ENCODE results near the gene RNF125. TPM values are rescaled to one million over a fixed set of nuclear protein-coding genes. Genes with fewer than 3 reads are reported as not detected.

Gene RNF125
- total RNA-seq, 1 donor from 2014 or later, result 5.6 TPM

- intact Hi-C loops (cut with DNase I), result no loop called here
- DNase-seq (ENCODE audit: missing footprints), result no peak
These were observed 103.4 kb downstream of the RNF125 start for GRCh38 chr18:32122039-32122438.

More at GRCh38 chr18:32122039-32122438, 103.4 kb downstream of the RNF125 start:
- ATAC-seq, result no peak

Other genes with a start within 250 kb of the RNF125 start
- gene TRAPPC8, start 75.7 kb upstream of the RNF125 start, total RNA-seq, result 30.9 TPM
- 8.0 TPM for gene RNF138, start 73.0 kb downstream of the RNF125 start, total RNA-seq
- not detected for gene MEP1B, start 171.2 kb downstream of the RNF125 start, total RNA-seq

Measured in Right ventricle myocardium inferior (tissue), 1 donor.